Parathyroid adenoma (tissue), 2 donors: ENCODE measurements around the gene TEKT4.
"Not testable (repeated sequence)": the region's sequence is repeated elsewhere in the genome, so short reads cannot be mapped to it uniquely, and the experiment has no call there.

Experiments used
- H2AFZ ChIP-seq: fragments of 300-600 bp; sonication (generic); one replicate; pipeline ENCODE4 v1.7.0; 2017; ENCODE audit warnings: antibody characterized with exemption, mild to moderate bottlenecking
- H3K27ac ChIP-seq: fragments of 300-600 bp; sonication (generic); one replicate; pipeline ENCODE4 v1.7.0; 2017
- H3K27me3 ChIP-seq: fragments of 300-600 bp; sonication (generic); one replicate; pipeline ENCODE4 v1.7.0; 2017; ENCODE audit warnings: low read length; ENCODE audit not compliant: control insufficient read depth, insufficient read depth
- H3K36me3 ChIP-seq: fragments of 300-600 bp; sonication (generic); one replicate; pipeline ENCODE4 v1.7.0; 2017; ENCODE audit warnings: low read length; ENCODE audit not compliant: control insufficient read depth, insufficient read depth
- H3K4me1 ChIP-seq: fragments of 300-600 bp; sonication (generic); one replicate; pipeline ENCODE4 v1.7.0; 2017; ENCODE audit warnings: control low read depth
- H3K4me2 ChIP-seq: fragments of 300-600 bp; sonication (generic); one replicate; pipeline ENCODE4 v1.7.0; 2017; ENCODE audit warnings: low read length
- H3K4me3 ChIP-seq: fragments of 300-600 bp; sonication (generic); one replicate; pipeline ENCODE4 v1.7.0; 2017; ENCODE audit warnings: low read depth, low read length
- H3K79me2 ChIP-seq: fragments of 300-600 bp; sonication (generic); one replicate; pipeline ENCODE4 v1.7.0; 2017; ENCODE audit warnings: control low read depth
- H3K9ac ChIP-seq: fragments of 300-600 bp; sonication (generic); one replicate; pipeline ENCODE4 v1.7.0; 2017; ENCODE audit warnings: mild to moderate bottlenecking
- H3K9me3 ChIP-seq: fragments of 300-600 bp; sonication (generic); one replicate; pipeline ENCODE4 v1.7.0; 2017; ENCODE audit warnings: low read length; ENCODE audit not compliant: control insufficient read depth
- TF ChIP-seq, protein P1 (sequence below): fragments of 300-600 bp; sonication (generic); IDR thresholded peaks from one replicate; pipeline ENCODE4 v1.7.0; 2017; ENCODE audit warnings: antibody characterized with exemption, mild to moderate bottlenecking
- donor health status: primary hyperparathyroidism.

The TEKT4 gene

GRCh38 chr2:94877129-94877528, 5.9 kb downstream of the TEKT4 start:
- Histone ChIP-seq H3K4me3 (no peak overlapping the region), H3K36me3 (no peaks in the 10 kb centered on the region), H3K9ac (no peak overlapping the region), H3K79me2 (no peaks in the 10 kb centered on the region), H3K4me1 (no peaks in the 10 kb centered on the region), H3K27me3 (no peaks in the 10 kb centered on the region), H3K9me3 (no peaks in the 10 kb centered on the region), H2AFZ (no peak overlapping the region), H3K27ac (no peak overlapping the region), H3K4me2 (no peak overlapping the region)
- TF ChIP-seq, protein P1, sequence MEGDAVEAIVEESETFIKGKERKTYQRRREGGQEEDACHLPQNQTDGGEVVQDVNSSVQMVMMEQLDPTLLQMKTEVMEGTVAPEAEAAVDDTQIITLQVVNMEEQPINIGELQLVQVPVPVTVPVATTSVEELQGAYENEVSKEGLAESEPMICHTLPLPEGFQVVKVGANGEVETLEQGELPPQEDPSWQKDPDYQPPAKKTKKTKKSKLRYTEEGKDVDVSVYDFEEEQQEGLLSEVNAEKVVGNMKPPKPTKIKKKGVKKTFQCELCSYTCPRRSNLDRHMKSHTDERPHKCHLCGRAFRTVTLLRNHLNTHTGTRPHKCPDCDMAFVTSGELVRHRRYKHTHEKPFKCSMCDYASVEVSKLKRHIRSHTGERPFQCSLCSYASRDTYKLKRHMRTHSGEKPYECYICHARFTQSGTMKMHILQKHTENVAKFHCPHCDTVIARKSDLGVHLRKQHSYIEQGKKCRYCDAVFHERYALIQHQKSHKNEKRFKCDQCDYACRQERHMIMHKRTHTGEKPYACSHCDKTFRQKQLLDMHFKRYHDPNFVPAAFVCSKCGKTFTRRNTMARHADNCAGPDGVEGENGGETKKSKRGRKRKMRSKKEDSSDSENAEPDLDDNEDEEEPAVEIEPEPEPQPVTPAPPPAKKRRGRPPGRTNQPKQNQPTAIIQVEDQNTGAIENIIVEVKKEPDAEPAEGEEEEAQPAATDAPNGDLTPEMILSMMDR, result no peak

DNA sequence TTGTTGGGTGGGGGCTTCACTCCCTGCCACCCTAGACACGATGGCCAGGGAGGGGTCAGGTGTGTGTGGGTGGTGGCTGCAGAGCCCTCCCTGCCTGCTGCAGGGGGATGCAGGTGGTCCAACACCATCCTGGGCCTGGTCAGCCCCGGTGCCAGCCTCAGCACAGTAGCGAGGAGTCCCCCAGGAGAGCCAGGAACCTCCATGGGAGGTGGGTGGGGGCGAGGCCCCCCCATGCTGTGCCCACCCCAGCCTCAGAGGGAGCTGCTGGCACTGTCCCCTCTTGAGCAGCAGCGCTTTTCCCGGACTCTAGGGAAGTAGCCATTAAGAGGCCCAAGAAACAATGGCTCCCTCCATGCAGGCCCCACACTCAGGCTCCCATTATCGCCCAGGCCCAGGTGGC, 7.3 kb downstream of the TEKT4 start:
- not testable (repeated sequence) for H3K9ac ChIP-seq, H3K27ac ChIP-seq, H2AFZ ChIP-seq, H3K9me3 ChIP-seq, H3K79me2 ChIP-seq, H3K4me2 ChIP-seq, H3K4me1 ChIP-seq, H3K36me3 ChIP-seq, H3K27me3 ChIP-seq, H3K4me3 ChIP-seq

GRCh38 chr2:94879314-94879981, 8.2 kb downstream of the TEKT4 start:
- H2AFZ ChIP-seq, result no peak overlapping the region
- H3K27ac ChIP-seq, result no peak overlapping the region
- no peak overlapping the region for H3K4me3 ChIP-seq
- no peaks in the 10 kb centered on the region for H3K79me2 ChIP-seq
- TF ChIP-seq, protein P1, result no peak
- H3K36me3 ChIP-seq, result no peaks in the 10 kb centered on the region
- no peaks in the 10 kb centered on the region for H3K4me1 ChIP-seq
- no peak overlapping the region for H3K9ac ChIP-seq
- H3K4me2 ChIP-seq, result no peak overlapping the region
- no peaks in the 10 kb centered on the region for H3K9me3 ChIP-seq
- H3K27me3 ChIP-seq, result no peaks in the 10 kb centered on the region

DNA sequence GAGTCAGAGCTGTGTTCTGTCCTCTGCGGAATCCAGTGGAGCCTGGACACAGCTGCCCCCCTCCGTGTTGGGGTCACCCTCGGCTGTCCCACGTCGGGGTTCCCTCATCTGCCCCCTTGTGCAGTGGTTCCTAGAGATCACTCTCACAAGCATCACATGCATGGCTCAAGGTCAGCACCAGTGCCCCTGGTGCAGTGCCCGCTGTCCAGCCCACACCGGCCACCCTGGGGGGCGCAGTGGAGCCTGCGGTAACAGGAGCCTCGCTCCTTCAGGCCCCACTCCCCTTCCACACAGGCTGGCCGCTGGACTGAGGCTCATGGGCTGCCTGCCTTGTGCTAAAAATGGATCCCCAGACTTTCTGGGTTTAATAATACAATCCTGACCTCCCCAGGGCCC, 8.8 kb downstream of the TEKT4 start:
- Histone ChIP-seq H3K4me1 (no peaks in the 10 kb centered on the region), H3K79me2 (no peaks in the 10 kb centered on the region), H3K4me2 (no peak overlapping the region), H3K9ac (no peak overlapping the region), H3K27me3 (no peaks in the 10 kb centered on the region), H3K4me3 (no peak overlapping the region), H3K36me3 (no peaks in the 10 kb centered on the region), H2AFZ (no peak overlapping the region), H3K27ac (no peak overlapping the region), H3K9me3 (no peaks in the 10 kb centered on the region)
- TF ChIP-seq, protein P1, result no peak

DNA sequence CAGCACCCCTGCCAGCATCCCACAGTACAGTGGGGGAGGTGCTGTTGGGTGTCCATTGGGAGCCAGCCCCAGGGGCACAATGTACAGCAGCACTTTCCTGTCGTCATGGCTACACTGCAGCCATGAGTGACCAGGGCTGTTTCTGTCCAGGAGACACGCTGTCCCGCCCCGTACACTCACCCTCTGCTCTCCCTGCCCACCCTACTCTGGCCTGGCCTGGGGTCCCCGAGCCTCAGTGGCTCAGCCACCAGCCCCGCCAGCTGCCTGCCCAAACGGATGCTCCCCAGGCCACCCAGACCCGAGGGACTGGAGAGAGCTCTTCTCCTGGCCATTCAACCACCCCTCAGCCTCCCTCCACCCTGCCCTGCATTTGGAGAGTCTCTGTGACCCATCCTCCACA, 9.3 kb downstream of the TEKT4 start:
- Histone ChIP-seq H3K9ac (no peak overlapping the region), H3K36me3 (no peaks in the 10 kb centered on the region), H3K4me2 (no peak overlapping the region), H3K9me3 (no peaks in the 10 kb centered on the region), H2AFZ (no peak overlapping the region), H3K79me2 (no peaks in the 10 kb centered on the region), H3K27ac (no peak overlapping the region), H3K4me1 (no peaks in the 10 kb centered on the region), H3K27me3 (no peaks in the 10 kb centered on the region), H3K4me3 (no peak overlapping the region)
- TF ChIP-seq, protein P1, result no peak
